Erythroblast (primary cell): ENCODE results near the gene ZFPL1.

Experiments
- GATA1 ChIP-seq: IDR thresholded peaks from 2 replicates; pipeline ENCODE4 v1.6.1; 2011; ENCODE audit warnings: low read depth, mild to moderate bottlenecking, control low read depth, low read length, moderate library complexity
- POLR2A ChIP-seq: IDR thresholded peaks from 2 replicates; pipeline ENCODE4 v1.6.1; 2011; ENCODE audit warnings: mild to moderate bottlenecking, low read length

DNA sequence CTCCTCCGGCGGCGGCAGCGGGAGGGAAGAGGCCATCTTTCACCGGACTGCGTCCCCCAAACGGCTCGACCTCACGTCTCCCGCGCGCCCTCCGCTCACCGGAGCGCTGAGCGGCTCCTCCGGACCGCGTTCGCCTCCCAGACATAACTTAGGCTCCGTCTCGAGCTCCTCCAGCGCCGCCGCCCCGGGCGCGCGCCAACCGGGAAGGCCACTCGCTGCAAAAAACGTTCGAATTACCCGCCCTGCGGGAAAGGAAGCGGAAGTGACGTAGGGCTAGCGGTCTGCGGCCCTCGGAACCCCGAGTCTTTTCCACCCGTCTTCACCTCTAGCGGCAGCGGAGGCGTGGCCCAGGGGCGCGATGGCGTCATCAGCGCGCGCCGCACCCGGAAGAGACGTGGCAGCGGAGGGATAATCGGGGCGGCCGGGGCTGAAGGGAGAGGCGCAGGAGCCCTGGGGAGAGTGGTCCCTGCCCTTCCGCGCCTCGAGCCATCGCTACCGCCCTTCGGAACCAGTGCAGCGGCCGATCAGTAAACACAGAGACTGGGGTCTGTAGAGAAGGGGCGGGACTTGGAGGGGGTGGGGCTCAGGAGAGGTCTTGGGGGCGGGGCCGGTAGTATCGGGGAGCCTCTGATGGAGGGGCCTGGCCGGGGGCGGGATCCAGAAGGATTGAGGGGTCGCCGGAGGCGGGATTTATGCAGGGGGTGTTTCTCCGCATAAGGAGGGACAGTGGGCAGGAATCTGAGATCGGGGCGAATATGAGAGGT, at the start of gene ZFPL1, which contains the start of gene CDCA5:
- TF ChIP-seq POLR2A (peak; percentile 93), GATA1 (no peak)
